ENCODE data around the gene PIGC. TPM values are rescaled to one million over a fixed set of nuclear protein-coding genes. Genes with fewer than 3 reads are reported as not detected.
"Not testable (repeated sequence)": the region's sequence is repeated elsewhere in the genome, so short reads cannot be mapped to it uniquely, and the experiment has no call there.

The PIGC gene
- total RNA-seq, 1 experiment from 2014 or later = 25.3 TPM

DNA sequence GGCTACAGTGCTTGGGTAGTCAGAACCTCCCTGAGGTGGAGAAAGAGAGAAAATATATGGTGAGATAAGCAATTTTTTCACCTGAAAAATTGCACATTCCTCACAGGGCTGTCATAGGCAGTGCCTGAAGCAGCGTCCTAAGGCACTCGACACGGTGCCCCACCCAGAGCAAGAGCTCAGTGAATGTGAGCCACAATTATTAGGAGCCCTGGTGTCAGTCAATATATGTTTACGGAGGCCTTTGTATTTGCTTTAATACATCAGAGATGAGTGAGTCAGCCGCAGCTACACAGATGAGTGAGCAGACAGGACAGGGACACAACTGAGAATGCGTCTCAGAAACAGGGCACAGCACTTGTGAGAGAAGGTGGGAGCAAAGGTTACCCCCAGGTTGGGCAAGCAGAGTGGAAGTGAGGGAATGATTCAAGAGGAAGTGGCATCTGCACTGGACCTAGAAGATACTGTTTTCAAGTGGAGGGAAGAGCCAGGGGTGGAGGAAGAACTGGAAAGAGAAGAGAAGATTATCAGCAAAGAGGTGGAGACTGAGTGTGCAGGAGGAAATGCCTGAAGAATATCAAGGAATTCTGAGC, 5.2 kb upstream of the PIGC start:
- no peak for DNase-seq (ENCODE audit: low read depth, low spot score)

DNA sequence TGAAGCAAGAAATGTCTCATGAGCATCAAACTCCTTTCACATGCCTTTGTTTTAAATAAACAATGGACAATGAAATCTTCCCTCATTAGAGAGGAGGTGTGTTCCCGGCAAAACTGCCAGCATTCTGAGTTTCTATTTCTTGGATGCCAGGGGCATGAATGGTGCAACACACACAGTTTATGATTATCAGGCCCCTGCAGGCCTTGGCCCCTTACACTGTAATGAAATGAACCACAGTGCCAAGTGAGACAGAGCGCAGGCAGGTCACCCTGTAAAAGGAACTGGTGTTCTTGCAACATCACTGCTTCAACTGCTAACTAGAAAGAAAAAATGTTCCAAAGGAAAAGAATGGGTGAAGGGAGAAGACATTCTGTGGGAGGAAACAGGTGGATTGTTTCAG, 3.8 kb upstream of the PIGC start:
- DNase-seq (ENCODE audit: low read depth, low spot score) = no peak
- in situ Hi-C loops (cut with HindIII; ENCODE audit: low pct_unique_long_range_greater_than_20kb, low sequenced_read_pairs) = loop anchor here (25.0 kb wide), 1 partner anchor 265 kb away; no protein-coding TSS in a partner anchor

More for the DNA sequence above, 5.2 kb upstream of the PIGC start:
- in situ Hi-C loops (cut with HindIII; ENCODE audit: low pct_unique_long_range_greater_than_20kb, low sequenced_read_pairs) = loop anchor here (25.0 kb wide), 1 partner anchor 263 kb away; no protein-coding TSS in a partner anchor

DNA sequence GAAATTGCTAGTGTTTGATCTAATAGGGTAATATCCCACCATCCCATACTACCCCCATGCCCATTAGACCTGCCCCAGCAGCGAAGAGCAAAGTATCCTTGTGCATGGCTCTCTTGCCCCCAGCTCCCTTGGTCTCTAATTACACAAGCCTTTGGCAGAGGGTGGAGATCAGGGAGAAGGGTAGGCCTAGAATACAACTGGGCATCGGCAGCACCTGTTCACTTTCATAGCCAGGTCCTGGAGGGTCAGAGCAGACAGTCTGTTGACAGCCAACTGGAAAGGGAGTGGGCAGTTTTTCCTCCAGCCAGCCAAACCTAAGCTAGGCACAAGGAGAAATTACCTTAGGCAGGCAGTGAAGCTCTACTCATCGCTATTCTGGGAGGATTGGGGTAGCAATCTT, 2.7 kb upstream of the PIGC start:
- no peak for DNase-seq (ENCODE audit: low read depth, low spot score)
- in situ Hi-C loops (cut with HindIII; ENCODE audit: low pct_unique_long_range_greater_than_20kb, low sequenced_read_pairs) = loop anchor here (25.0 kb wide), 1 partner anchor 266 kb away; no protein-coding TSS in a partner anchor

DNA sequence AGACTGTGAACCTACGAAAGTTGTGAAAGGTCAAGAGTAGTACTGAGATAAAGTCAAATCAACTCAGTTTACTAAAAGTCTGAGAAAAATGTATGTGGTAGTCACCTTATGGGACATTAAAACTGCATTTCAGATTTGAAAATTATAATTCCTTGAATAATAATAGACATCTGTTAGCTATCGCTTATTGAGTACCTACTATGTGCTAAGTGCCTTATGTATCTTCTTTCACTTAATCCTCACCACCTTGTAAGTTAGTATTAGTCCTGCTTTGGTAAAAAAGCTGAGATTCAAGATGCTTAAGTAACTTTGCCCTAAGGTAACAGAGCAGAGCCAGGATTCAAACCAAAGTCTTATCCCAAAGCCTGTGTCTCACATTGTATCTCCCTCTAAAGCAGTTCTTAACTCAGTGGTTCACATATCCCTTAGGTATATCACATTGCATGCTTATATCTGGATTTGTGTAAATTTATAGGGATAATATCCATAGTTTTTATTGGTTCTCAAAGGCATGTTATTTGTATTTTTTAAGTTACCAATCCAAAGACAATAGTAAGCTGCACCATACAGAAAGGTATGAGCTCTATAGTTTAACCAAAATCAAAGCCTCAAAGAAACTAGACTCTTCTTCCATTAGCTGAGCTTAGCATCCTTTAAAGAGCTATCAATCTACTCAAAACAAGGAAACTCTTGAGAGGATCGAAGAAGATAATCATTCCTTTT, 865 bp downstream of the PIGC start:
- in situ Hi-C loops (cut with HindIII; ENCODE audit: low pct_unique_long_range_greater_than_20kb, low sequenced_read_pairs) = loop anchor here (25.0 kb wide), 1 partner anchor 269 kb away; no protein-coding TSS in a partner anchor
- no peak for DNase-seq (ENCODE audit: low read depth, low spot score)

DNA sequence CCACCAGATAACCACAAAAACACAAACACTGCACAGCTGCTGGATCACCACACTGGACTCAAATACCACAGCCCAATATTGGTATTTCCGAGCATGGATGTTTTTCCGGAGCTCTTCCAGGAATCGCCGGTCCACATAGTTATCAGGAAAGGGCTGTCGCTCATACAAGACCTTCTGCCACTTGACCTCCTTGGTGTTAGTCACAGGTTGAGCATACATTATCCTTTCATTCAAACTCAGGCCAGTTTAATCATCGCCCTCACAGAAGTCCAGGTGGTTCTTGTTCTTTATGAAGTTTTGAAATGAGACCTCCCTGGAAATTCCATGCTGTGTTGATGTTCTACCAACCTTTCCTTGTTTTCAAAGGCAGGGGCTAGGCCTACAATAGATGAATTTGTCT, 1.5 kb downstream of the PIGC start:
- no peak for DNase-seq (ENCODE audit: low read depth, low spot score)
- in situ Hi-C loops (cut with HindIII; ENCODE audit: low pct_unique_long_range_greater_than_20kb, low sequenced_read_pairs) = loop anchor here (25.0 kb wide), 1 partner anchor 270 kb away; no protein-coding TSS in a partner anchor

DNA sequence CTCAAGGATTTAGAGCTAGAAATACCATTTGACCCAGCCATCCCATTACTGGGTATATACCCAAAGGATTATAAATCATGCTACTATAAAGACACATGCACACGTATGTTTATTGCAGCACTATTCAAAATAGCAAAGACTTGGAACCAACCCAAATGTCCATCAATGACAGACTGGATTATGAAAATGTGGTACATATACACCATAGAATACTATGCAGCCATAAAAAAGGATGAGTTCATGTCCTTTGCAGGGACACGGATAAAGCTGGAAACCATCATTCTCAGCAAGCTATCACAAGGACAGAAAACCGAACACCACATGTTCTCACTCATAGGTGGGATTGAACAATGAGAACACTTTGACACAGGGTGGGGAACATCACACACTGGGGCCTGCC, 6.7 kb downstream of the PIGC start:
- in situ Hi-C loops (cut with HindIII; ENCODE audit: low pct_unique_long_range_greater_than_20kb, low sequenced_read_pairs) = loop anchor here (25.0 kb wide), 1 partner anchor 275 kb away; no protein-coding TSS in a partner anchor
- DNase-seq (ENCODE audit: low read depth, low spot score) = not testable (repeated sequence)

DNA sequence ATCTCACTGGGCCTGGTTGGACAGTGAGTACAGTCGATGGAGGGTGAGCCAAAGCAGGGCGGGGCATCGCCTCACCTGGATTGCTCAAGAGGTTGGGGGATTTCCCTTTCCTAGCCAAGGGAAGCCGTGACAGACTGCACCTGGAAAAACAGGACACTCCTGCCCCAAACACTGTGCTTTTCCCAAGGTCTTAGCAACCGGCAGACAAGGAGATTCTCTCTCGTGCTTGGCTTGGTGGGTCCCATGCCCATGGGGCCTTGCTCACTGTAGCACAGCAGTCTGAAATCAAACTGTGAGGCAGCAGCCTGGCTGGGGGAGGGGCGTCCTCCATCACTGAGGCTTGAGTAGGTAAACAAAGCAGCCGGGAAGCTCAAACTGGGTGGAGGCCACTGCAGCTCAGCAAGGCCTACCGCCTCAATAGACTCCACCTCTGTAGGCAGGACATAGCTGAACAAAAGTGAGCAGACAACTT, 12.1 kb downstream of the PIGC start:
- DNase-seq (ENCODE audit: low read depth, low spot score) = no peak
- in situ Hi-C loops (cut with HindIII; ENCODE audit: low pct_unique_long_range_greater_than_20kb, low sequenced_read_pairs) = loop anchor here (25.0 kb wide), 1 partner anchor 281 kb away; no protein-coding TSS in a partner anchor

DNA sequence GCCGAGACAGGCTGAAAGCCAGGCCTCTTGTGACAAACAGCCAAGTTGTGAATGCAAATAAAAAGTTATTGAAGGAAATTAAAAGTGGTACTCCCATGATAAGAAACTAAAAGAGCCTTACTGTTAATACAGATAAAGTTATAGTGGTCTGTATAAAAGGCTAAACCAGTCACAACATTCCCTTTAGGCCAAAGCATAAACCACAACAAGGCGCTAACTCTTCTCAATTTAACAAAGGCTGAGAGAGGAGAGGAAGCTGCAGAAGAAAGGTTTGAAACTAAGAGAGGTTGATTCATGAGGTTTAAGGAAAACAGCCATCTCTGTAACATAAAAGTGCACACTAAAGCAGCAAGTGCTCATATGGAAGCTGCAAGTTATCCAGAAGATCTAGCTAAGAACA, 12.7 kb downstream of the PIGC start:
- peak; percentile 21 for DNase-seq (ENCODE audit: low read depth, low spot score)
- in situ Hi-C loops (cut with HindIII; ENCODE audit: low pct_unique_long_range_greater_than_20kb, low sequenced_read_pairs) = loop anchor here (25.0 kb wide), 1 partner anchor 281 kb away; no protein-coding TSS in a partner anchor

DNA sequence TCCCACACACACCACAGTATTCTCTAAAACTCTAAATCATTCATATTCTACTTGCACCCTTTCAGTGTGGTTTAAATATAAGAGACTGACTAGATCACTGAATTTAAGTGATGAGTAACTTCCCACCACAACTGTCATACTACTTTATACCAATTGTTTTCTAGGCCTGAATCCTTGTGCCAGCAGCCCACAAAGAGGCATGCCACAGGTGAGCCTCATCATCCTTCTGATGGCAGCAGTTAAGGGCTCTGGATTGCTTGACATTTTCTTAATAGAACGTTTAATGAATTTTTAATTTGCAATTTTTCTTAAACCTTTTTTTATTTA, 13.8 kb downstream of the PIGC start:
- in situ Hi-C loops (cut with HindIII; ENCODE audit: low pct_unique_long_range_greater_than_20kb, low sequenced_read_pairs) = loop anchor here (25.0 kb wide), 1 partner anchor 282 kb away; no protein-coding TSS in a partner anchor
- DNase-seq (ENCODE audit: low read depth, low spot score) = no peak

DNA sequence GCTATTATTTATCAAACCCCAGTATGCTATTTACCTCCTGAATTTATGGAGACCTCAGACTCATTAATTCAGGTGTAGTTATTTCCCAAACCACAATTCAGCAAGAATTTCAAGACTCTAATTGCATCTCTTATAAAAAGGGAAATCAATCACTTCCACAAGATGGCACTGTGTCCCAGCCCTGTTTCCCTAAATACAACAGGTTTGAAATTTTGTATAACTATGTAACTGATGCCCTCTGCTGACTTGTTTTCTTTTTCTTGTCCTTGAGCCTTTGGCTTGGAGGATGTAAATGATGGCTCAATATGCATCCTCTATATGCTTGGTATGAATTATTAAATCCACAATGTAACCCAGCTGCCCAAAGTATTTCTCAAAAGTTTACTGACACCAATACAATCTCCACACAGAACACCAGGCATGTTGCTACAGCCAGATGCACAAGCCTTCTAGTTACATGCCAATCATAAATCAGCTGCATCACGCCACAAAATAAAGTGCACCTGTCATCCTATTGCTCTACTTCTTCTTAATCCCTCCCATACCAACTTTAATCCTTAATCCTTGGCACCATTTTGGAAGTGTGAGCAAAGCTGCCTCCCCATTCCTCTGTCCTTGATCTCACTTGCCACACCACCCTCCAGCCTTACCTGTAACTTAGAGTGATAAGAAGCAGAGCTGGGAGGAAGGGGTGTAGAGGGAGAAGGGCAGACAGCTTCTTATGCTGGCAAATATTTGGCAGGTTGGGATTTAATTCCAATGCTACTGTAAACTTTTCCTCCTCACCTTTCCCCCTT, 14.3 kb downstream of the PIGC start:
- DNase-seq (ENCODE audit: low read depth, low spot score) = peak; percentile 84
- in situ Hi-C loops (cut with HindIII; ENCODE audit: low pct_unique_long_range_greater_than_20kb, low sequenced_read_pairs) = loop anchor here (25.0 kb wide), 1 partner anchor 283 kb away; no protein-coding TSS in a partner anchor

DNA sequence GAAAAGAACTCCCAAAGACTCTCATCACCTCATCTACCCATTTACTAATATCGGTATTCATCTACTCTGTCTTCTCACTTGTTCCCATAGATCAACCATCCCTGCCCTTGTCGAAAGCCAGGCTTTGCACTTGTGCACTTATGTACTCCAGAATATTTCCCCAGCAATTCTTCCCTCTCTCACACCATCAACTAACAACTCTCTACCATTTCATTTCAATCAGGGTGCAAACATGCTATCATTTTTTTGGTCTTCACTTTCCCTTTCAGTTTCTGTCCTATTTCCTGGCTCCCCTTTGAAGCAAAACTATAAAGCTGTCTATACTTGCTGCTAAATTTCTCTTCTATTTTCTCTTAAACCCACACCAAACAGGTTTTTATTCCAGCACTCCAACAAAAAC, 16.7 kb downstream of the PIGC start:
- DNase-seq (ENCODE audit: low read depth, low spot score) = no peak
- in situ Hi-C loops (cut with HindIII; ENCODE audit: low pct_unique_long_range_greater_than_20kb, low sequenced_read_pairs) = loop anchor here (25.0 kb wide), 1 partner anchor 285 kb away; no protein-coding TSS in a partner anchor

DNA sequence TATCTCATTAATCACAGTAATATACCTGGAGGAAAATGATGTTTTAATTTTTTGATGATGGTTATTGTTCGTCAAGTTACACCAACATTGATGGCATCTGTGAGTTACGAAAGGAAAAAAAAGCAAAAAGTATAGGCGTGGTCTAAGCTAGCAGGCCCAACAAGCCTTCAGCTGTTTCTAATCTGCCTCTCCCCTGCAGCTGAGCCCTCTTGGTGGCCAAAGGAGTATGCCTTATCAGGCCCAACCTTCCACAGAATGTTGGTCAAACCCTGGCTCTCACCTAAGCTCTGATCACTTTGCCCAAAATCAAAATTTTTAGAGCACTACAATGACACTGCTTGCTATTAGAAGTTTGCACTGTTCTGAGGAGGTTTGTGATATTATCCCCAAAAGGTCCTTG, 18.5 kb downstream of the PIGC start:
- DNase-seq (ENCODE audit: low read depth, low spot score) = no peak
- in situ Hi-C loops (cut with HindIII; ENCODE audit: low pct_unique_long_range_greater_than_20kb, low sequenced_read_pairs) = loop anchor here (25.0 kb wide), 1 partner anchor 287 kb away; no protein-coding TSS in a partner anchor

DNA sequence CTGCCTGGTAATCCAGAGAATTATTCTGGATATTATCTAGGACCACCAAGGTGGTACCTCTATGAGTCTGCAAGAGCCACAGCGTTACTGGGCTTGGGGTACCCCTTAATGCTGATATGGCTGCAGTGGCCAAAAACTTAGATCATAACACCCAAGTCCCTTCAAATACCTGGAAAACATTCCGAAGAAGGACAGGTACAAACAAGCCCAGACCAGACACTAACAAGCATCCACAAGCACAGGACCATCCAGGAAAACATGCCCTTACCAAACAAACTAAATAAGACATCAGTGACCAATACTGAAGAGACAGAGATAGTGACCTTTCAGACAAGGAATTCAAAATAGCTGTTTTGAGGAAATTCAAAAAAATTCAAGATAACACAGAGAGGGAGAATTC, 20.5 kb downstream of the PIGC start:
- in situ Hi-C loops (cut with HindIII; ENCODE audit: low pct_unique_long_range_greater_than_20kb, low sequenced_read_pairs) = no loop called here
- no peak for DNase-seq (ENCODE audit: low read depth, low spot score)

DNA sequence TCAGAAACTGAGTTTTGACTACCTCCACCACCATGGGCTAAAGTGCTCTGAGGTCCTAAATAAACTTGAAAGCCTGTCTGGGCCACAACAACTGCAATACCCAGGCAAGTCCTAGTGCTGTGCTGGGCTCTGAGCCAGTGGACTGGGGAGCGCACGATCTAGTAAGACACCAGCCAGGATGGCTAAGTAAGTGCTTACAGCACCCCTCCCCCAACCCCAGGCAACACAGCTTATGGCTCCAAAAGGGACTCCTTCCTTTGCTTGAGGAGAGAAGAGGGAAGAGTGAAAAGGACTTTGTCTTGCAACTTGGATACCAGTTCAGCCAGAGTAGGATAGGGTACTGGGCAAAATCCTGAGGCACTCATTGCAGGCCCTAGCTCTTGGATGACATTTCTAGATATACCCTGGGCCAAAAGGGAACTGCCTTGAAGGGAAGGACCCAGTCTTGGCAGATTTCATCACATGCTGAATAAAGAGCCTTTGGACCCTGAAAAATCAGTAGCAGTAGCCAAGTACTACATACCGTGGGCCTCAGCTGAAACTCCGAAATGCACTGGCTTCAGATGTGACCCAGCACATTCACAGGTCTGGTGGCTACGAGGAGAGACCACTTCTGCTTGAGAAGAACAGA, 21.8 kb downstream of the PIGC start:
- no peak for DNase-seq (ENCODE audit: low read depth, low spot score)
- in situ Hi-C loops (cut with HindIII; ENCODE audit: low pct_unique_long_range_greater_than_20kb, low sequenced_read_pairs) = no loop called here

DNA sequence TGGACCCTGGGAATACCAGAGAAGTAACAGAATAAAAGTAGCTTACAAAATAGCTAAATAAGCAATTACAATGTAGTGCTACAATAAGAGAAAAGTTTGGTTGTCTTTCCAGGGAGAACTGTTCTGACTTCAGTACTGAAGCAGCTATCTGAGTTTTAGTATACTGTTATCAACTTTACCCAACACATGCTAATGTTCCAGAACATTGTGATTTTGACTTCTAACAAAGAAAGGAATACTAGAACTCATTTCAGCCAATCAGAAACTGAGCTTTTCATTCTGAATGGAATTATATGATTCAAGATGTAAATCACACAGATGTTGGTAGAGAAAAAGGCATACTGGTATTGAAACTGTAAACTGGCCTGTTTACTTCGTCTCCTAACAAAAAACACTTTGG, 23.5 kb downstream of the PIGC start, which contains the start of gene C1orf105:
TSS of gene C1orf105 (plus strand) at position 301 of the 400 bp plus-strand sequence. CDS start 201 bp downstream, outside the sequence.
- in situ Hi-C loops (cut with HindIII; ENCODE audit: low pct_unique_long_range_greater_than_20kb, low sequenced_read_pairs) = no loop called here
- DNase-seq (ENCODE audit: low read depth, low spot score) = no peak

DNA sequence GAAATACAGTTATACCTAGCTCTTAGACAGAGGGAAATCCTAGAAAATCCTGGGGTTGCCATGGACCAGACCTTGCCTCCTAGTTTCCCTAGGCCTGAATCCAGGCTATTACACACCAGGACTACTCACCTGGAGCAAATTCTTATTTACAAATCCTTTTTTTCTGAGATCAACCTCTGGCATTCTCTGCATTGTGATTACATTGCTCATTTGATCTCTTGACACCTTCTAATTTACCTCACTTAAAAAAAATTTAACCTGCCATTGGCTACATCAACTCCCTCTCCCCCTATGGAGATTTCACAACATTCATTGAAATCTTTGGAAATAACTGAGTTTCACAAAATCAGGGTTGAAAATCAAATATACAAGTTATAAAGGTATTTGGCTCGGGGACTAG, 26.3 kb downstream of the PIGC start:
- no peak for DNase-seq (ENCODE audit: low read depth, low spot score)
- in situ Hi-C loops (cut with HindIII; ENCODE audit: low pct_unique_long_range_greater_than_20kb, low sequenced_read_pairs) = no loop called here

DNA sequence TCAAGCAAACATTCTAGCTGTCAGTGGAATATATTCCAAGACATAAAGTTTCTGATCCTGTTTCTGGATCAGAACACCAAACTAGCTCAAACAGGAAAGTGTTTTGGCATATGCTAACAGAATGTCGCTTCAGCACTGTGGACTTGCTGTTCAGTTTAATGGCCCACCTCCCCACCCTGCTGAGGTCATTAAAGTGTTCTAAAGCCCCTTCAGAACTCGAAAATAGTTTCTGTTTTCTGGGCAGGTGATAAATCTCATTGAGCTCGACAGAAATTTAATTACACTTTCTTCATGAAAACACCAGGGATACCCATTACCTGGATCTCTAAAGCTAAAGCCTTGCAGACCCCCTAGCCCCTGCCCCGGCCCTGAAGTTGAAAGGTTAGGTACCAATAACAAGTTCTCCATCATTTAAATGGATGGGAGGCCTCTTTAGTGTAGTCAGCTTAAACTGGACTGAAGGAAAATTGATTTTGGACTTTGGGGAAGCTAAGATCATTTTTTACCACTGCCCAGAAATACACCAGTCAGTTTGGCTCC, 27.3 kb downstream of the PIGC start:
- in situ Hi-C loops (cut with HindIII; ENCODE audit: low pct_unique_long_range_greater_than_20kb, low sequenced_read_pairs) = no loop called here
- DNase-seq (ENCODE audit: low read depth, low spot score) = no peak

All from SK-MEL-5 (cell line).